AG04449 (cell line): Measurements from ENCODE around the gene ADD2.

ENCODE experiments used
- CTCF ChIA-PET: fragments of 350-600 bp; formaldehyde crosslinking; extraction: SDS; loops from one replicate; lab custom pipeline; 2021; ENCODE audit warnings: antibody characterized with exemption; lab: Yijun Ruan, JAX
- POLR2A ChIA-PET: fragments of 400-600, 350-600 bp; formaldehyde crosslinking; extraction: SDS; loops from one replicate; lab custom pipeline; 2020; ENCODE audit warnings: antibody characterized with exemption, inconsistent platforms; lab: Yijun Ruan, JAX
- DNase-seq: peaks from one replicate; pipeline ENCODE4 v3.0.0-alpha.2; 2010; ENCODE audit warnings: low read depth, low spot score
- H3K4me3 ChIP-seq: 2 replicates; pipeline ENCODE4 v1.5.1; 2011; ENCODE audit warnings: low read depth, mild to moderate bottlenecking, control low read depth, low read length
- CTCF ChIP-seq: IDR thresholded peaks from one replicate; pipeline ENCODE4 v1.5.1; 2011; ENCODE audit warnings: mild to moderate bottlenecking, moderate library complexity, low read length, control low read depth, inconsistent platforms; ENCODE audit not compliant: insufficient read depth; ENCODE audit errors: missing control alignments

The ADD2 gene

GRCh38 chr2:70702711-70703395, 65.1 kb downstream of the ADD2 start:
- H3K4me3 ChIP-seq: no peak overlapping the region
- CTCF ChIA-PET: no interaction called here
- TF ChIP-seq CTCF: no peak
- POLR2A ChIA-PET: no interaction called here
- DNase-seq: no peak

- TF ChIP-seq CTCF: no peak
- ChIA-PET CTCF (no interaction called here), POLR2A (no interaction called here)
- no peak overlapping the region for H3K4me3 ChIP-seq
- DNase-seq: no peak
Measured at GRCh38 chr2:70698847-70699246, 69.2 kb downstream of the ADD2 start.

GRCh38 chr2:70697603-70698383, 70.2 kb downstream of the ADD2 start:
- CTCF ChIA-PET: no interaction called here
- no peak for TF ChIP-seq CTCF
- POLR2A ChIA-PET: no interaction called here
- H3K4me3 ChIP-seq: no peak overlapping the region
- no peak for DNase-seq

GRCh38 chr2:70696142-70696541, 71.9 kb downstream of the ADD2 start:
- ChIA-PET POLR2A (no interaction called here), CTCF (no interaction called here)
- H3K4me3 ChIP-seq: no peak overlapping the region
- no peak for TF ChIP-seq CTCF
- DNase-seq: no peak

GRCh38 chr2:70692256-70692655, 75.7 kb downstream of the ADD2 start:
- no peak overlapping the region for H3K4me3 ChIP-seq
- ChIA-PET CTCF (no interaction called here), POLR2A (no interaction called here)
- DNase-seq: no peak
- no peak for TF ChIP-seq CTCF

- POLR2A ChIA-PET: no interaction called here
Measured at GRCh38 chr2:70691497-70692140, 76.4 kb downstream of the ADD2 start.

More at GRCh38 chr2:70691497-70692140, 76.4 kb downstream of the ADD2 start:
- TF ChIP-seq CTCF: no peak
- CTCF ChIA-PET: no interaction called here
- no peak overlapping the region for H3K4me3 ChIP-seq
- no peak for DNase-seq
